HepG2 (cell line): ENCODE results near the gene CFAP69. TPM values are rescaled to one million over a fixed set of nuclear protein-coding genes. Genes with fewer than 3 reads are reported as not detected.

Experiments used
- ATAC-seq: fragments of 200-7000 bp; cut with Tn5 transposase; 3 replicates; pipeline ENCODE4 v1.9.1; 2020; ENCODE audit warnings: mild to moderate bottlenecking, moderate library complexity
- BruUV-seq: library from RNA; stranded (reverse); fragments of 400-500 nt; replicated peaks from 2 replicates; lab custom pipeline; 2021; lab: Mats Ljungman, UMichigan
- CTCF ChIA-PET: fragments of 300-600 bp; formaldehyde crosslinking; extraction: SDS; loops from one replicate; lab custom pipeline; 2021; ENCODE audit warnings: low total read pairs, inconsistent platforms, low intra/inter-chr PET ratio; lab: Yijun Ruan, JAX
- POLR2A ChIA-PET: fragments of 350-600 bp; sonication (Branson Sonifier 250); formaldehyde crosslinking; loops from one replicate; lab custom pipeline; 2020; ENCODE audit warnings: antibody characterized with exemption, inconsistent platforms; lab: Yijun Ruan, JAX
- DNase-seq: peaks from one replicate; pipeline ENCODE4 v3.0.0-alpha.2; 2015; ENCODE audit warnings: low spot score
- FAIRE-seq: peaks from 3 replicates; lab custom pipeline; 2011; peaks lifted over from hg19 to GRCh38; lab: Jason Lieb, UNC
- H2AFZ ChIP-seq: one replicate; pipeline ENCODE4 v1.6.1; 2011; ENCODE audit warnings: low read length, inconsistent platforms
- H3K27ac ChIP-seq: fragments of 300-600 bp; 3 replicates; pipeline ENCODE4 v1.8.0; 2011; ENCODE audit warnings: mixed run types, mild to moderate bottlenecking, mixed read lengths, low read length, inconsistent platforms; ENCODE audit not compliant: insufficient read depth; ENCODE audit errors: extremely low read length
- H3K27me3 ChIP-seq, 2 experiments: fragments of 200-600 bp in 1 of 2; 2 replicates in 1 of 2; 3 replicates in 1 of 2; pipeline versions ENCODE4 v1.6.0 to v1.8.0; 2011; ENCODE audit warnings: low read length in 2 of 2, mild to moderate bottlenecking in 2 of 2, moderate library complexity in 2 of 2, inconsistent platforms in 1 of 2; ENCODE audit not compliant: insufficient read depth in 2 of 2, control insufficient read depth in 1 of 2
- H3K36me3 ChIP-seq, 2 experiments: fragments of 200-600 bp in 1 of 2; replicated peaks in 1 of 2; 2 replicates in 1 of 2; 3 replicates in 1 of 2; pipeline versions ENCODE4 v1.5.1 to v1.8.0; 2011; ENCODE audit warnings: low read length in 2 of 2, inconsistent platforms in 1 of 2; ENCODE audit not compliant: insufficient read depth in 2 of 2, control insufficient read depth in 1 of 2
- H3K4me1 ChIP-seq: 2 replicates; pipeline ENCODE4 v1.5.1; 2012; ENCODE audit warnings: low read length, inconsistent platforms; ENCODE audit not compliant: insufficient read depth
- H3K4me2 ChIP-seq: 2 replicates; pipeline ENCODE4 v1.6.0; 2011; ENCODE audit warnings: low read depth, low read length, inconsistent platforms
- H3K4me3 ChIP-seq, 3 experiments: fragments of 200-600 bp in 1 of 3; sonication (generic), shearing (Covaris generic) in 1 of 3; replicated peaks in 1 of 3; 2 replicates each; pipeline ENCODE4 v1.5.1; 2011 to 2016; ENCODE audit warnings: low read length in 3 of 3, inconsistent platforms in 2 of 3, low read depth in 2 of 3, mild to moderate bottlenecking in 2 of 3, control low read depth in 1 of 3, mixed read lengths in 1 of 3; ENCODE audit not compliant: insufficient read depth in 1 of 3
- H3K79me2 ChIP-seq: one replicate; pipeline ENCODE4 v1.6.1; 2011; ENCODE audit warnings: low read length, inconsistent platforms; ENCODE audit not compliant: insufficient read depth
- H3K9ac ChIP-seq: 2 replicates; pipeline ENCODE4 v1.6.0; 2011; ENCODE audit warnings: mild to moderate bottlenecking, low read depth, low read length, inconsistent platforms; ENCODE audit not compliant: insufficient read depth
- H3K9me3 ChIP-seq: 2 replicates; pipeline ENCODE4 v1.5.1; 2012; ENCODE audit warnings: mild to moderate bottlenecking, low read length
- H4K20me1 ChIP-seq: 2 replicates; pipeline ENCODE4 v1.6.0; 2011; ENCODE audit warnings: inconsistent platforms, mild to moderate bottlenecking, low read length, moderate library complexity; ENCODE audit not compliant: insufficient read depth
- ARID3A ChIP-seq: IDR thresholded peaks from 2 replicates; pipeline ENCODE4 v1.6.1; 2012; ENCODE audit warnings: low read depth, low read length, improper control_type of control experiment
- BHLHE40 ChIP-seq: IDR thresholded peaks from 2 replicates; pipeline ENCODE4 v1.6.1; 2011; ENCODE audit warnings: low read length, improper control_type of control experiment
- CHD2 ChIP-seq: IDR thresholded peaks from 2 replicates; pipeline ENCODE4 v1.6.1; 2011; ENCODE audit warnings: low read depth, low read length, improper control_type of control experiment
- DNMT1 ChIP-seq: sonication (generic); formaldehyde crosslinking; IDR thresholded peaks from 2 replicates; pipeline ENCODE4 v1.5.1; 2020; ENCODE audit warnings: mild to moderate bottlenecking, missing genetic modification reagents
- FOXA3 ChIP-seq: IDR thresholded peaks from 2 replicates; pipeline ENCODE4 v1.6.1; 2016; ENCODE audit warnings: missing genetic modification reagents, missing compliant biosample characterization
- FOXC1 ChIP-seq: sonication (generic); formaldehyde crosslinking; IDR thresholded peaks from 2 replicates; pipeline ENCODE4 v1.8.0; 2022; ENCODE audit warnings: mild to moderate bottlenecking, missing genetic modification reagents, borderline replicate concordance
- FOXP1 ChIP-seq, 2 experiments: fragments of 450-650 bp in 1 of 2; IDR thresholded peaks; 2 replicates each; pipeline ENCODE4 v1.6.1; 2017 to 2018; ENCODE audit warnings: antibody characterized with exemption in 1 of 2
- HHEX ChIP-seq: IDR thresholded peaks from 2 replicates; pipeline ENCODE4 v1.6.1; 2016; ENCODE audit warnings: control low read depth
- NR2F1 ChIP-seq, 2 experiments: fragments of 450-650 bp in 1 of 2; formaldehyde crosslinking in 1 of 2; IDR thresholded peaks; 2 replicates each; pipeline versions ENCODE4 v1.5.0 to v1.6.1; 2016 to 2020; ENCODE audit warnings: mild to moderate bottlenecking in 1 of 2, missing compliant biosample characterization in 1 of 2, missing genetic modification reagents in 1 of 2, moderate library complexity in 1 of 2
- NR2F2 ChIP-seq: IDR thresholded peaks from 2 replicates; pipeline ENCODE4 v1.6.1; 2012; ENCODE audit warnings: low read depth, inconsistent platforms, borderline replicate concordance
- NR2F6 ChIP-seq, 2 experiments: IDR thresholded peaks; 2 replicates each; pipeline ENCODE4 v1.6.1; 2016; ENCODE audit warnings: antibody characterized with exemption in 1 of 2, mild to moderate bottlenecking in 1 of 2
- RFX5 ChIP-seq: IDR thresholded peaks from 2 replicates; pipeline ENCODE4 v1.6.1; 2011; ENCODE audit warnings: low read depth, low read length, improper control_type of control experiment
- SAP130 ChIP-seq: IDR thresholded peaks from 2 replicates; pipeline ENCODE4 v1.6.1; 2016; ENCODE audit warnings: low read depth
- TBX3 ChIP-seq: fragments of 450-650 bp; IDR thresholded peaks from 2 replicates; pipeline ENCODE4 v1.6.1; 2017; ENCODE audit warnings: antibody characterized with exemption, mild to moderate bottlenecking, inconsistent platforms, borderline replicate concordance
- ZFP1 ChIP-seq: IDR thresholded peaks from 2 replicates; pipeline ENCODE4 v1.6.1; 2016
- ZFY ChIP-seq: sonication (generic); formaldehyde crosslinking; IDR thresholded peaks from 2 replicates; pipeline ENCODE4 v1.4.0; 2020; ENCODE audit warnings: missing genetic modification reagents
- ZNF230 ChIP-seq: sonication (generic); formaldehyde crosslinking; IDR thresholded peaks from 2 replicates; pipeline ENCODE4 v1.4.0; 2020; ENCODE audit warnings: mild to moderate bottlenecking, missing genetic modification reagents
- ZNF275 ChIP-seq: sonication (generic); formaldehyde crosslinking; IDR thresholded peaks from 2 replicates; pipeline ENCODE4 v1.8.0; 2022; ENCODE audit warnings: missing genetic modification reagents, mild to moderate bottlenecking, inconsistent platforms, borderline replicate concordance
- ZNF460 ChIP-seq: sonication (generic); formaldehyde crosslinking; IDR thresholded peaks from 2 replicates; pipeline ENCODE4 v1.5.1; 2020; ENCODE audit warnings: missing genetic modification reagents, mild to moderate bottlenecking, borderline replicate concordance
- ZNF570 ChIP-seq: sonication (generic); formaldehyde crosslinking; IDR thresholded peaks from 2 replicates; pipeline ENCODE4 v1.4.0; 2020; ENCODE audit warnings: mild to moderate bottlenecking, missing genetic modification reagents, borderline replicate concordance
- ZNF883 ChIP-seq: sonication (generic); formaldehyde crosslinking; IDR thresholded peaks from 2 replicates; pipeline ENCODE4 v1.5.1; 2020; ENCODE audit warnings: mild to moderate bottlenecking, missing genetic modification reagents; ENCODE audit errors: not compliant biosample characterization
- WGBS: methylation state at CpG from one replicate; pipeline ENCODE4 v1.1.6; 2017; ENCODE audit warnings: low lambda C conversion rate; 5-methylcytosine and 5-hydroxymethylcytosine counted together
- in situ Hi-C: cut with HindIII; loops from 2 replicates; pipeline ENCODE4 v1.10.0; 2017; ENCODE audit warnings: low pct_unique_long_range_greater_than_20kb; ENCODE audit not compliant: extremely low pct_ligation_motif_present
- intact Hi-C: fragments of 100-400 bp; cut with micrococcal nuclease; formaldehyde crosslinking; loops from one replicate; pipeline ENCODE4 v1.10.0; 2022; ENCODE audit not compliant: unreplicated experiment
- polyA plus RNA-seq, 8 experiments: library from polyadenylated mRNA; depleted of rRNA in 3 of 8; stranded (reverse) in 7 of 8; unstranded in 1 of 8; fragments of >200 nt; fragmentation: Illumina TruSeq in 4 of 8; extraction: Trizol in 4 of 8; gene quantifications; 2 replicates each; pipeline versions ENCODE4 v1.2.1 to v1.2.3, GENCODE V29; 2011 to 2016; ENCODE audit warnings: low read depth in 4 of 8, missing spikeins in 1 of 8, mixed read lengths in 1 of 8; ENCODE audit not compliant: insufficient read depth in 1 of 8
- total RNA-seq, 5 experiments: library from RNA; depleted of rRNA; stranded (reverse); fragments of >200 nt; fragmentation: Illumina TruSeq; extraction: Trizol; gene quantifications; 2 replicates each; pipeline ENCODE4 v1.2.3, GENCODE V29; 2016; ENCODE audit warnings: low read depth in 1 of 5

The CFAP69 gene
- total and polyA plus RNA-seq, 2 of the 13 experiments (the other 11 are each of a cell fraction or from before 2014, with no cell fraction given), result 2.2 to 4.0 TPM

GRCh38 chr7:90231304-90231703, 13.7 kb upstream of the CFAP69 start:
- no peak overlapping the region for H3K4me3 ChIP-seq
- FAIRE-seq (no peak), DNase-seq (no peak), ATAC-seq (peak; percentile 35; the same call in 1 of the 3 replicates)
- no peaks in the 10 kb centered on the region for H4K20me1 ChIP-seq
- TF ChIP-seq NR2F2 (peak; percentile 61; the same call in 1 of the 2 replicates), ZFP1 (CRISPR knock-in tag) (no peak), ZNF460 (CRISPR knock-in tag) (no peak), CHD2 (no peak), HHEX (CRISPR knock-in tag) (peak; percentile 65), ZNF230 (CRISPR knock-in tag) (no peak), ZNF570 (no peak), SAP130 (CRISPR knock-in tag) (no peak), RFX5 (peak; percentile 53; the same call in 1 of the 2 replicates), ZFY (CRISPR knock-in tag) (no peak), TBX3 (0 out of 2 replicates have a peak, but pooled peaks have one; percentile 15), ZNF883 (no peak), ZNF275 (CRISPR knock-in tag) (no peak), FOXC1 (CRISPR knock-in tag) (no peak), BHLHE40 (0 out of 2 replicates have a peak, but pooled peaks have one; percentile 23), ARID3A (peak; percentile 61), NR2F1 (CRISPR knock-in tag; IDR thresholded peaks at IDR 0.05) (peak in 1 of 2 experiments; percentile 85; a peak in 2 of 4 replicates), FOXA3 (CRISPR knock-in tag) (0 out of 2 replicates have a peak, but pooled peaks have one; percentile 31), FOXP1 (IDR thresholded peaks at IDR 0.05) (no peak), FOXP1 (CRISPR knock-in tag; IDR thresholded peaks at IDR 0.05) (peak; percentile 63), NR2F6 (IDR thresholded peaks at IDR 0.05) (0 out of 2 replicates have a peak, but pooled peaks have one; percentile 24), NR2F6 (CRISPR knock-in tag; IDR thresholded peaks at IDR 0.05) (no peak), DNMT1 (no peak)
- H3K9me3 ChIP-seq, result no peaks in the 10 kb centered on the region
- intact Hi-C loops (no loop called here), in situ Hi-C loops (no loop called here)
- no TSS peak for BruUV-seq
- 29% methylated on average over 3 of the region's 3 CpGs for WGBS
- H3K27me3 ChIP-seq, result no peaks in the 10 kb centered on the region
- H3K4me2 ChIP-seq, result no peak overlapping the region
- H3K9ac ChIP-seq, result no peak overlapping the region
- ChIA-PET POLR2A (no interaction called here), CTCF (no interaction called here)
- no peaks in the 10 kb centered on the region for H3K36me3 ChIP-seq
- no peaks in the 10 kb centered on the region for H3K79me2 ChIP-seq
- peaks cover 18% of the 10 kb centered on the region for H3K4me1 ChIP-seq
- no peak overlapping the region for H2AFZ ChIP-seq
- no peak overlapping the region for H3K27ac ChIP-seq
